H9 (cell line): Measurements from ENCODE around the gene COL4A1. TPM values are rescaled to one million over a fixed set of nuclear protein-coding genes. Genes with fewer than 3 reads are reported as not detected.

Experiments used
- DNase-seq: peaks from one replicate; pipeline ENCODE4 v3.0.0-alpha.2; 2017
- H2AFZ ChIP-seq: one replicate; pipeline ENCODE4 v1.6.1; 2013; ENCODE audit warnings: mild to moderate bottlenecking, low read length, control low read depth, moderate library complexity
- H2AK5ac ChIP-seq: 2 replicates; pipeline ENCODE4 v1.6.1; 2013; ENCODE audit warnings: low read length, control low read depth, mixed read lengths; ENCODE audit not compliant: insufficient read length
- H2BK120ac ChIP-seq: one replicate; pipeline ENCODE4 v1.6.1; 2013; ENCODE audit warnings: low read depth, mild to moderate bottlenecking, low read length, control low read depth, inconsistent platforms; ENCODE audit not compliant: poor library complexity, severe bottlenecking
- H2BK12ac ChIP-seq: 2 replicates; pipeline ENCODE4 v1.6.1; 2013; ENCODE audit warnings: low read length, control low read depth, mixed read lengths, low read depth; ENCODE audit not compliant: insufficient read length
- H2BK15ac ChIP-seq: 2 replicates; pipeline ENCODE4 v1.6.1; 2013; ENCODE audit warnings: low read depth, low read length, control low read depth
- H2BK20ac ChIP-seq: one replicate; pipeline ENCODE4 v1.6.1; 2013; ENCODE audit warnings: low read depth, mild to moderate bottlenecking, low read length, control low read depth, inconsistent platforms; ENCODE audit not compliant: poor library complexity, severe bottlenecking
- H2BK5ac ChIP-seq: 2 replicates; pipeline ENCODE4 v1.6.1; 2013; ENCODE audit warnings: low read length, control low read depth, mixed read lengths; ENCODE audit not compliant: insufficient read length
- H3K14ac ChIP-seq: 2 replicates; pipeline ENCODE4 v1.6.1; 2013; ENCODE audit warnings: low read length, control low read depth; ENCODE audit not compliant: insufficient read depth
- H3K18ac ChIP-seq: 2 replicates; pipeline ENCODE4 v1.6.1; 2013; ENCODE audit warnings: low read depth, mild to moderate bottlenecking, mixed read lengths, low read length, control low read depth; ENCODE audit not compliant: insufficient read length
- H3K23ac ChIP-seq: 2 replicates; pipeline ENCODE4 v1.6.1; 2013; ENCODE audit warnings: low read length, control low read depth, mixed read lengths, low read depth; ENCODE audit not compliant: insufficient read length
- H3K23me2 ChIP-seq: 2 replicates; pipeline ENCODE4 v1.6.1; 2013; ENCODE audit warnings: low read depth, mild to moderate bottlenecking, mixed read lengths, low read length, control low read depth; ENCODE audit not compliant: insufficient read length, poor library complexity, severe bottlenecking
- H3K27ac ChIP-seq: 2 replicates; pipeline ENCODE4 v1.5.1; 2013; ENCODE audit warnings: low read length, control low read depth, mixed read lengths, low read depth; ENCODE audit not compliant: insufficient read length
- H3K27me3 ChIP-seq: 2 replicates; pipeline ENCODE4 v1.6.1; 2013; ENCODE audit warnings: low read length, control low read depth, inconsistent platforms; ENCODE audit not compliant: insufficient read depth
- H3K4ac ChIP-seq: 2 replicates; pipeline ENCODE4 v1.6.1; 2013; ENCODE audit warnings: low read depth, mild to moderate bottlenecking, control low read depth, inconsistent platforms, low read length, moderate library complexity
- H3K4me1 ChIP-seq: 2 replicates; pipeline ENCODE4 v1.6.1; 2013; ENCODE audit warnings: low read length, control low read depth, inconsistent platforms; ENCODE audit not compliant: insufficient read depth
- H3K4me2 ChIP-seq: 2 replicates; pipeline ENCODE4 v1.6.1; 2013; ENCODE audit warnings: low read length, control low read depth, mixed read lengths; ENCODE audit not compliant: insufficient read length, insufficient read depth
- H3K56ac ChIP-seq: 2 replicates; pipeline ENCODE4 v1.6.1; 2013; ENCODE audit warnings: low read depth, mild to moderate bottlenecking, mixed read lengths, low read length, control low read depth; ENCODE audit not compliant: insufficient read length
- H3K79me1 ChIP-seq: 2 replicates; pipeline ENCODE4 v1.6.1; 2013; ENCODE audit warnings: low read depth, mild to moderate bottlenecking, moderate library complexity, low read length, control low read depth, inconsistent platforms; ENCODE audit not compliant: insufficient read depth, poor library complexity, severe bottlenecking
- H3K79me2 ChIP-seq: 2 replicates; pipeline ENCODE4 v1.6.1; 2013; ENCODE audit warnings: low read length, control low read depth, inconsistent platforms; ENCODE audit not compliant: insufficient read depth
- H3K9ac ChIP-seq: 2 replicates; pipeline ENCODE4 v1.6.1; 2013; ENCODE audit warnings: low read length, control low read depth, mixed read lengths; ENCODE audit not compliant: insufficient read length; ENCODE audit errors: extremely low read depth
- H3K9me3 ChIP-seq: one replicate; pipeline ENCODE4 v1.6.1; 2013; ENCODE audit warnings: low read depth, low read length, inconsistent platforms; ENCODE audit not compliant: control insufficient read depth
- H3T11ph ChIP-seq: one replicate; pipeline ENCODE4 v1.6.1; 2013; ENCODE audit warnings: mild to moderate bottlenecking, low read length, control low read depth, inconsistent platforms
- H4K20me1 ChIP-seq: one replicate; pipeline ENCODE4 v1.6.1; 2013; ENCODE audit not compliant: control insufficient read depth, insufficient read length, insufficient read depth
- H4K5ac ChIP-seq: 2 replicates; pipeline ENCODE4 v1.6.1; 2013; ENCODE audit warnings: low read depth, mild to moderate bottlenecking, mixed read lengths, low read length, control low read depth; ENCODE audit not compliant: insufficient read length
- H4K8ac ChIP-seq: replicated peaks from 2 replicates; pipeline ENCODE4 v1.6.1; 2013; ENCODE audit warnings: low read length, control low read depth, mixed read lengths, low read depth; ENCODE audit not compliant: insufficient read length
- H4K91ac ChIP-seq: 2 replicates; pipeline ENCODE4 v1.6.1; 2013; ENCODE audit warnings: low read depth, mild to moderate bottlenecking, moderate library complexity, mixed read lengths, low read length, control low read depth; ENCODE audit not compliant: insufficient read length
- H3K27ac Mint-ChIP-seq, 3 experiments: 2 replicates in 2 of 3; 3 replicates in 1 of 3; pipeline ENCODE4 v1.8.0; 2020 to 2021; ENCODE audit warnings: mixed read lengths in 3 of 3, mild to moderate bottlenecking in 1 of 3, moderate library complexity in 1 of 3
- H3K27me3 Mint-ChIP-seq: 2 replicates; pipeline ENCODE4 v1.8.0; 2021; ENCODE audit warnings: low read depth, mild to moderate bottlenecking, moderate library complexity, mixed read lengths
- H3K36me3 Mint-ChIP-seq, 3 experiments: 2 replicates in 2 of 3; 3 replicates in 1 of 3; pipeline ENCODE4 v1.8.0; 2020 to 2021; ENCODE audit warnings: low read depth in 3 of 3, mixed read lengths in 3 of 3; ENCODE audit not compliant: insufficient read depth in 1 of 3
- H3K4me1 Mint-ChIP-seq, 2 experiments: 2 replicates each; pipeline ENCODE4 v1.8.0; 2020; ENCODE audit warnings: mixed read lengths in 2 of 2
- H3K4me3 Mint-ChIP-seq, 2 experiments: 2 replicates in 1 of 2; 3 replicates in 1 of 2; pipeline ENCODE4 v1.8.0; 2020 to 2021; ENCODE audit warnings: mild to moderate bottlenecking in 2 of 2, mixed read lengths in 2 of 2, moderate library complexity in 1 of 2
- H3K9me3 Mint-ChIP-seq, 2 experiments: 2 replicates in 1 of 2; 3 replicates in 1 of 2; pipeline ENCODE4 v1.8.0; 2020; ENCODE audit warnings: mild to moderate bottlenecking in 2 of 2, mixed read lengths in 2 of 2, moderate library complexity in 1 of 2
- CTCF ChIP-seq: fragments of 200-600 bp; sonication (generic); conservative IDR thresholded peaks from 3 replicates; pipeline ENCODE4 v1.8.0; 2021; ENCODE audit warnings: antibody characterized with exemption, mild to moderate bottlenecking
- WGBS: extraction: QIAGEN DNeasy Blood & Tissue Kit; methylation state at CpG from one replicate; pipeline ENCODE4 v1.1.7; 2013; ENCODE audit warnings: missing lambda C conversion rate, low lambda C conversion rate, mixed read lengths; ENCODE audit not compliant: insufficient read length; ENCODE audit errors: extremely low coverage; 5-methylcytosine and 5-hydroxymethylcytosine counted together
- total RNA-seq: library from RNA; stranded (reverse); gene quantifications from 2 replicates; pipeline ENCODE4 v1.2.1, GENCODE V29; 2021

The COL4A1 gene
- total RNA-seq, 1 experiment from 2014 or later = 73.1 TPM

GRCh38 chr13:110209950-110210603 is 96.9 kb downstream of the COL4A1 start:
- H3K9me3 Mint-ChIP-seq = no peaks in the 10 kb centered on the region
- H4K8ac ChIP-seq = no peak overlapping the region
- H2AFZ ChIP-seq = no peak overlapping the region
- no peaks in the 10 kb centered on the region for H3K79me2 ChIP-seq
- H2BK120ac ChIP-seq = no peak overlapping the region
- H3K18ac ChIP-seq = no peak overlapping the region
- H3T11ph ChIP-seq = no peak overlapping the region
- H3K27me3 ChIP-seq = no peaks in the 10 kb centered on the region
- no peak overlapping the region for H3K4me2 ChIP-seq
- peak overlapping the region in 1 of 3 experiments; percentile 62; a peak in 1 of 7 replicates for H3K27ac Mint-ChIP-seq
- H3K79me1 ChIP-seq = no peaks in the 10 kb centered on the region
- H2AK5ac ChIP-seq = no peak overlapping the region
- no peak overlapping the region for H3K9ac ChIP-seq
- H3K4me1 Mint-ChIP-seq = peaks cover 0 to 7% of the 10 kb centered on the region in 2 experiments; a peak in 2 of 4 replicates
- no peak overlapping the region for H3K27ac ChIP-seq
- H3K4me3 Mint-ChIP-seq = no peak overlapping the region
- no peak overlapping the region for H2BK5ac ChIP-seq
- H3K27me3 Mint-ChIP-seq = no peaks in the 10 kb centered on the region
- no peak for DNase-seq
- no CpG with 5 or more reads among the region's 14 CpGs for WGBS
- TF ChIP-seq CTCF = no peak
- H4K20me1 ChIP-seq = no peaks in the 10 kb centered on the region
- no peak overlapping the region for H3K4ac ChIP-seq
- H2BK15ac ChIP-seq = no peak overlapping the region
- H3K9me3 ChIP-seq = no peaks in the 10 kb centered on the region
- H3K36me3 Mint-ChIP-seq = peaks cover 0 to 23% (median 5%) of the 10 kb centered on the region in 3 experiments; a peak in 5 of 7 replicates
- H3K23me2 ChIP-seq = no peaks in the 10 kb centered on the region
- H3K56ac ChIP-seq = no peak overlapping the region
- no peak overlapping the region for H2BK12ac ChIP-seq
- no peak overlapping the region for H4K5ac ChIP-seq
- H3K4me1 ChIP-seq = no peaks in the 10 kb centered on the region; the same call in 1 of the 2 replicates
- no peak overlapping the region for H4K91ac ChIP-seq
- H3K23ac ChIP-seq = no peak overlapping the region
- H2BK20ac ChIP-seq = no peak overlapping the region
- no peak overlapping the region for H3K14ac ChIP-seq
